ENCODE results near the gene RAP1GAP.
"Not testable (repeated sequence)": the region's sequence is repeated elsewhere in the genome, so short reads cannot be mapped to it uniquely, and the experiment has no call there.

The RAP1GAP gene

DNA sequence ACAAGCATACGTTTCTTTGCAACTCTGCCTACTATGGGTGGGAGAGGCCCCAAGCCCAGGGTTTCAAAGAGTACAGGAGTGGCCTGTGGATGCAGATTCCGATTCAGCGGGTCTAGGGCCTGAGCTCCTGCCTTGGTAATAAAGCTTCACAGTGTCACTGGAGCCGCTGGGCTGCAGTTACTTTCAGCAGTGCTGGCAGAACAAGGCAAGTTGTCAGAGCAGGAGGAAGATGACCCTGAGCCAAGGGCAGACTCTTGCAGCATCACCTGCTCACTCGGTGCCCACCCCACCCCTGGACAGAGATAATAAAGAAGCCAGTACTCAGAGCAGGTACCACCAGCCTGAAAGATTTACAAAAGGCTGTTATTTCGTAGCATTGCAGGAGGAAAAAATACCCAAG, 8.0 kb upstream of the RAP1GAP start:
- DNase-seq (ENCODE audit: low spot score), result no peak

GRCh38 chr1:21674957-21675356, 5.8 kb upstream of the RAP1GAP start:
- DNase-seq (ENCODE audit: low spot score), result no peak

GRCh38 chr1:21673853-21674252, 4.7 kb upstream of the RAP1GAP start:
- DNase-seq (ENCODE audit: low spot score), result not testable (repeated sequence)

DNA sequence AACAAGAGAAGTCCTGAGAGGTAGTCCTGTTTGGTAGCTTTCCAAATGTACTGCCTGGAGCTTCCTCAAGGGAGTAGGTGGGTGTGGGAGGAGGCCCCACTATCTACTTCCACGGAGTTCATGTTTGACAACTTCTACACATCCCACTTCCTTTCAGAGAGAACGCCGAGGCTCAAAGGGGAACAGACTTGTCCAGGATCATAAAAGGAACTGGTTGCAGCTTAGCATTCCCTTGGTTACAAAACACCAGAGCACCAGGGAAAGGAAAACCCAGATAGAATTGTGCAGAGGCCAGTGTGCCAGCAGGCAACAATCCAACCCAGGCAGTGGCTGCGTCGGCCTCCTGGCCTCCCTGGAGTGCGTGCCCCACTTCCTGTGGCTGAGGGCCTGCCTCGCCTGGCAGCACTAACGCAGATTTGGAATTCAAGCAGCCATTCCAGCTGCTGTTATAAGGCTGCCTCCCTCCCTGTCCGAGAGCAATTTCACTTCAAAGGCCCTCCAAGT, 4.2 kb upstream of the RAP1GAP start:
- DNase-seq (ENCODE audit: low spot score), result peak; percentile 46

DNA sequence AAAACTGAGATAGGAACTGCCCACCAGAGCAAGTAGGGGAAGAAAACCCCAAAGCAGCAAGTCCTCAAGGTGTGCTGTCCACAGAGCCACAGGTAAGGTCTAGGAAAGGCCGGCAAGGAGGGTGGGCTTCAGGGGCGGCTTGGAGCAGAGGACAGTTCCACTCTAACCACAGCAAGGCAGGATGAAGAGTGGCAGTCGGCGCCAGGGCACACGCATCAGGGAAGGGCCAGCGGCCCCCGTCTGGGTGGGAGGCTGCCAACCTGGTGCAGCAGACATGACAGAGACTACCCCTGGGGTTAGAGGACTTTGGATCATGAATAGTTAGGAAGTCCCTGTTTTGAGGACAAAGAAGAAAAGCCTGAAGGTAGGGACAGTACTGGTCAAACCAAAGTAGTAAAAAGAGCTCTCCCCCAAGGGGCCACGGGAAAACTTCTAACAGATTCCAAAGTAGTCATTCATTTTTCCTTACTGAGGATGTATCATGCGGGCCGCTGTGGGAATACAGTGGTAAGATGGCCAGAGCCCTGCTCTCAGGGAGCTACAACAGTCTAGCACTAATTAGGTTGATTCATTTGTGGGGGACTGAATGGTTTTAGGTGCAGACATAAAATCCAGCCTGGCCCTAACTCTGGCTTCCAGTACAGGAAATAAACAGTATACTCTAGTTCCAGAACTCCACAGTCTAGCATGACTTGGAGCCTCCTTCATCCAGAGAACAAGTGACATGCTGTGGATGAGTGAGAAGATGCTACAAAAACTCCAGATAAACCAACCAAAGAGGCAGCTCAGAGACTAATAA, 3.5 kb upstream of the RAP1GAP start:
- no peak for DNase-seq (ENCODE audit: low spot score)

- no peak for DNase-seq (ENCODE audit: low spot score)
Observed at GRCh38 chr1:21671915-21672314, 2.8 kb upstream of the RAP1GAP start.

- DNase-seq (ENCODE audit: low spot score), result no peak
Observed at GRCh38 chr1:21670956-21671902, 2.1 kb upstream of the RAP1GAP start.

DNA sequence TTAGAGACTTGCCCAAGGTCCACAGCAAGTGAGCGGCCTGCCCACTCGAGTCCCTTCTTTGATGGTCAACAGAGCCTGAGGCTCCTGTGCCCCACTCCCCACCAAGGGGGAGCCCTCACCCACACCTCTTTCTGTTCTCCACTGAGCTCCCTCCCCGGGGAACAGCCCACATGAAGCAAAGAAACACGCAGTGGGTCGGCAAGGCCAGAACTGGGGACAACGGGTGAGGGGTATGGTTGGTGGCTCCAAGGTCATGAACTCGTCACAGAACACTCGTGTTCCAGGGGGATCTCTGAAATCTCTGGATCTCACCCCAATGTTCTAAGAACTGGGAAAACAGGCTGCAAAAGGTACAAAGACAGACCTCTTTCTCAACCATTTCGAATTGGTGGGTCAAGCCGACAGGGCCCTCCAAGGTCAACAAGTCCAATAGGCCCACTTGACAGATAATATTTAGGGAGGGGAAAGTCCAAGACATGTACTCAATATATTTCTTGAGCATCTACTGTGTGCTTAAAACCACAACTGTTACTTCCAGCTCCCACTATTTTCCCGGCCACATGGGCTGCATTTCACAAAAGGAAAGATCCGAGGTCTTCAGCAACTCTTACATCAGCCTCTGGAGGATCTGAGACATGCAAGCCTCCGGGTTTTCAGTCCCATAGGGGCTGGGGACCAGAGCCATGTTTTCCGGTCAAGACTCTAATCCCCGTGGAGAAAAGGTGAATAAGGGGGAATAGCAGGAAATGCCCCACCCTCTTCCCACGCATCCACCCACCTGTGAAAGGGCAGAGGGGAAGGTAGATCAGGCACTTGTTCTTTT, 1.1 kb upstream of the RAP1GAP start:
- no peak for DNase-seq (ENCODE audit: low spot score)

DNA sequence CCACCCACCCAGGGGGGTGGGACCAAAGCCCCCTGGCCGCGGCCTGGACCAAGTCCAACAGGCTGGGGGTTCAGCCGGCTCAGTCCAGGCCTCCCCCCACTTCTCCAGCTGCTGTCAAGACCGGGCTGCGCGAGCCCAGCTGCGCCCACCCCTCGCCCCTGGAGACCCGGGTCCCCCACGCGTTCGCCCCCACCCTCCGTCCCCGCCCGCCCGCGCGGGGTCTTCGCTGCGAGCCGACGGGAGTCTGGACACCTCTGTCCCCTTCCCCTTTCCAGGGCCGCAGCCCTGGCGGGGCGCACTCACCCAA, 253 bp downstream of the RAP1GAP start:
- no peak for DNase-seq (ENCODE audit: low spot score)

DNA sequence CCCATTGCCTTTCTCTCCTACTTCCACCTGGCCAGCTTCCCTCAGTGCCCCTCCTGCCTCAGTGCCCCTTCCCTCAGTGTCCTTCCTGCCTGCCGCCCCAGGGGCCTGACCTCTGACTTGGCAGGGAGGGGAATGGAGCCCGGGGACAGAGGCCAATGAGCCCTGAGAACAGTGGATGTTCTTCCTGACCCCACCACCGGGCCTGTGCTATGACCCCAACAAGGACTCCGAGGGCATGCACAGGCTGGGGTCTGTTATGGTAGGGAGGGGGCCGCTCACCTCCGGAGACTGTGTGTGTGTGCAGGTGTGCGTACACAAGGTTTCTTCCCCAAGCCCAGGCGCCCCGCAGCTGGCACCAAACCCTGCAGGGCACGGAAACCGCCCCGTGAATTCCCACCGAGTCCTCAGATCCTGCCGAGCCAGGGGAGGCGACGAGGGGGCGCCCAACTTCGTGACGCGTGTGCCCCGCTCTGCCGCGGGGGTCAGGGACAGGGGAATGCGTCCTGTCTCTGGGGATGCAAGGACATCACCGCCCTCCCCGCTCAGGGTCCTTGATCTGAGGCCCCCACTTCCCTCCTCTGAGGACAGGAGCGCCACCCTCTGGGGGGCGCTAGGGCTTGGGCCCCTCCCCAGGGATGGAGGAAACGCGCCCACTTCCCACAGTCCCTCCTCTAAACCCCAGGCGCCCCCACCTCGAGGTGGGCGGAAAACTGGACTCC, 766 bp downstream of the RAP1GAP start:
- no peak for DNase-seq (ENCODE audit: low spot score)

DNA sequence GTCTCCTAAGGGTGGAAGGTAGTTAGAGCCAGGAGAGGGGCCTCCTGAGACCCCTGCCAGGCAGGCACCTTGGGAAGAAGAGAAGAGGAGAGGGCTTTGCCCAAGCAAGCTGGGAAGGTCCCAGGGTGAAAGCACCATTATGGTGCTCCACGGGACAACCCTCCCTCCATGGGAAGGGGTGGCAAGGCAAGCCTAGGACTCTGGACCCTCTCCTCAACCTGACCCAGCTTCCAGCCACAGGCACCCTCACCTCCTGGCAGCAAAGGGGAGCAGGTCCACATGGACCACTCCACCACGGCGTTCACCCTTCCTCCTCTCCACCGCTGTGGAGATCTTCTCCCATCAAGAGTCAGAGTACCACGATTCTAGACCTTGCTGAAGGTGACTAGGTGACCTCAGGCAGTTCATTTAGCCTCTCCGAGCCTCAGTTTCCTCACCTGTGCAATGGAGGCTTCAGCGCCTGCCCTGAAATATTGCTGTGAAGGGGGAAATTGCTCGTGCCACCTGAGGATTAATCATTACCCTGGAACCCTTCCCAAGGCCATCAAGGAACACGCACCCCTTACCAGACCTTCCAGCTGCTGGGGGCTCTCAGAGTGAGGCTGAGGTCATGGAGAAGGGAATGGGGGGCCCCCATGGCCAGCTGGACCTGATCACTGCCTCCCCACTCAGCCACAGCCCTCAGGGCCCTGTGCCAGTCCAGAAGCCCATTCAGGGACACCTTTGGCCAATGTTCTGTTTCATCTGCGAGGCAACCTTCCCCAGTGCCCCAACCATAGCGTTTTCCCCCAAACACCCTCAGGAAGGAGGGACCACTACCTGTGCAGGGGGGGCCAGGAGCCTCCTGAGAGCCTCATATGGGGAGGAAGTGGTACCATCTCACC, 1.6 kb downstream of the RAP1GAP start:
- no peak for DNase-seq (ENCODE audit: low spot score)

- DNase-seq (ENCODE audit: low spot score), result no peak
Observed at GRCh38 chr1:21666576-21667320, 2.4 kb downstream of the RAP1GAP start.

DNA sequence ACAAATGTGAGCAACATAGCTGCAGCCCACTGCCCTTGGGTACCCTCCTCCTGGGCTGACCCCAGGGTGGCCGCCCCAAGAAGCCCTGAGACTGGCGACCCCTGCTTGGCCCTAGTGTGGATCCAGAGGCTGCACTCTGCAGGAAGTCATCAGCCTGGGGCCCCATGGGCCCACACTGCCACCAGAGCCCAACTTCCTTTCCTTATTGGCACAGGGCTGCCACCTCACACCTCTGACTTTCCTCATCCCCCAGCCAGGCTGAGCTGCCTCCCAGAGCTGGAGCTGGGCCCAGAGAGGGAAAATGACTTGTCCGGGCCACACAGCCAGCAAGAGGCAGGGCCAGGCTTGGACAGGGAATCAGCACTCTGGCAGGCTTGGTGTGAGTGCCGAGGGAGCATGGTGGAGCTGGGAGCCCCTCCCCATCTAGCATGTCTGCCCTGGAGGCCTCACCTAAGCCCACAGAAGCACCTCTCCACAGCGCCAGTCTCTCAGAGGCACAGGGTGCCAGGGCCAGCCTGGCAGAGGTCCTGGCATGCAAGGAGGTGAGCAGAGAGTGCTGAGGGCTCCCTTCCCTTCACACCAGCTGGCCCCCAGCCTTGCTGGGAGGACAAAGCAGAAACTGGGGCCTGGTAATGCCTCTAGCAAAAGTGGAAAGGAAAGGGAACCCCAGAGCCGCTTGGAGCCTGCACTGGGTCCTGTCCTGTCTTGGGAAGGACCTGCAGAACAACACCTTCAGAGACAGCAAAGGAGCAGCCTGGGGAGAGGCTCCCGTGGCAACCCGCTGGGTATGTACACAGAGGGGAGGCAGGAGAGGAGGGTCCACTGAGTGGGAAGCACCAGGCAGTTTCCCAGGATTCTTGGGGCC, 3.2 kb downstream of the RAP1GAP start:
- no peak for DNase-seq (ENCODE audit: low spot score)

DNA sequence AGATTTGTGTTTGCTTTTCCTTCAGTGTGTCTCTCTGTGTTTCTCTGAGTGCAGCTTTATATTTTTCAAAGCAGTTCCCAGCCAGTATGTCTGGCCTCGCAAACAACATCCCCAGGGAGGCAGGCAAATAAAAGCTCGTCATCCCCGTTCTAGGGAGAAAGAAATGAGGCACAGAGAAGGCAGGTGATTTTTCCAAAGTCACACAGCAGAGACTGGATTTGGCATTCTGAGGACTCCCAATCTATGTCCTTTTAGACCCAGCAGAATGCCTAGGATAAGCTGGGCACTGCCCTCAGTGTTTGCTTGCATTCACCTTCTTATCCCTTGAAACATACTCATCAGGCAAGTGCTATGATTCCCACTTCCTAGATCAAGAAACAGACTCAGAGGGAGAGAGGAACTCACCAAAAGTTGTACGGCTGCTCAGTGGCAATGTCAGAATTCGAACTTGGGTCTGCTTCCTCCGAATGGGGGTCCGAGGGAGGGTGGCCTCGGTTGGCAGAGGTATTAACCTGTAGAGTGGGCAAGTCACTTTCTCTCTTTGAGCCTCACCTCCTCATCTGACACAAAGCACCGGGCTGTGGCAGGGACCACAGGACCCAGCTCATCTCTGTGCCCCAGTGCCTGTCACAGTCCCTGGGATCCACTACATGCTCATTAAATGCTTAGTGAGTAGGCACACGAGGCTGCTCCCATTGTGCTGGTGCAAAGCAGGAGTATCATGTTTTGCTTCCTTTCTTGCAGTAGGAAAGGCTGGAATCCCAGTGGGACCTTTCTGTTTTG, 4.2 kb downstream of the RAP1GAP start:
- DNase-seq (ENCODE audit: low spot score), result no peak

GRCh38 chr1:21663951-21664805, 5.0 kb downstream of the RAP1GAP start:
- DNase-seq (ENCODE audit: low spot score), result no peak

GRCh38 chr1:21663248-21663950, 5.8 kb downstream of the RAP1GAP start:
- DNase-seq (ENCODE audit: low spot score), result no peak

All from iPS-NIHi11 (cell line).